Measurements from ENCODE around the gene MUCL3. TPM values are rescaled to one million over a fixed set of nuclear protein-coding genes. Genes with fewer than 3 reads are reported as not detected.

The MUCL3 gene
- total RNA-seq, 1 donor from 2014 or later: not detected

GRCh38 chr6:30894381-30894780 is 46.4 kb upstream of the MUCL3 start:
- Mint-ChIP-seq H3K4me3 (ENCODE audit: unreplicated experiment) (no peak overlapping the region), H3K36me3 (ENCODE audit: unreplicated experiment) (peaks cover 60% of the 10 kb centered on the region), H3K27ac (ENCODE audit: unreplicated experiment) (no peak overlapping the region), H3K4me1 (ENCODE audit: unreplicated experiment) (peaks cover 12% of the 10 kb centered on the region), H3K27me3 (ENCODE audit: unreplicated experiment) (no peaks in the 10 kb centered on the region), H3K9me3 (ENCODE audit: unreplicated experiment) (no peaks in the 10 kb centered on the region)
- DNase-seq (ENCODE audit: extremely low spot score, unreplicated experiment): no peak
- TF ChIP-seq, protein P1, sequence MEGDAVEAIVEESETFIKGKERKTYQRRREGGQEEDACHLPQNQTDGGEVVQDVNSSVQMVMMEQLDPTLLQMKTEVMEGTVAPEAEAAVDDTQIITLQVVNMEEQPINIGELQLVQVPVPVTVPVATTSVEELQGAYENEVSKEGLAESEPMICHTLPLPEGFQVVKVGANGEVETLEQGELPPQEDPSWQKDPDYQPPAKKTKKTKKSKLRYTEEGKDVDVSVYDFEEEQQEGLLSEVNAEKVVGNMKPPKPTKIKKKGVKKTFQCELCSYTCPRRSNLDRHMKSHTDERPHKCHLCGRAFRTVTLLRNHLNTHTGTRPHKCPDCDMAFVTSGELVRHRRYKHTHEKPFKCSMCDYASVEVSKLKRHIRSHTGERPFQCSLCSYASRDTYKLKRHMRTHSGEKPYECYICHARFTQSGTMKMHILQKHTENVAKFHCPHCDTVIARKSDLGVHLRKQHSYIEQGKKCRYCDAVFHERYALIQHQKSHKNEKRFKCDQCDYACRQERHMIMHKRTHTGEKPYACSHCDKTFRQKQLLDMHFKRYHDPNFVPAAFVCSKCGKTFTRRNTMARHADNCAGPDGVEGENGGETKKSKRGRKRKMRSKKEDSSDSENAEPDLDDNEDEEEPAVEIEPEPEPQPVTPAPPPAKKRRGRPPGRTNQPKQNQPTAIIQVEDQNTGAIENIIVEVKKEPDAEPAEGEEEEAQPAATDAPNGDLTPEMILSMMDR (IDR thresholded peaks at IDR 0.05): no peak

DNA sequence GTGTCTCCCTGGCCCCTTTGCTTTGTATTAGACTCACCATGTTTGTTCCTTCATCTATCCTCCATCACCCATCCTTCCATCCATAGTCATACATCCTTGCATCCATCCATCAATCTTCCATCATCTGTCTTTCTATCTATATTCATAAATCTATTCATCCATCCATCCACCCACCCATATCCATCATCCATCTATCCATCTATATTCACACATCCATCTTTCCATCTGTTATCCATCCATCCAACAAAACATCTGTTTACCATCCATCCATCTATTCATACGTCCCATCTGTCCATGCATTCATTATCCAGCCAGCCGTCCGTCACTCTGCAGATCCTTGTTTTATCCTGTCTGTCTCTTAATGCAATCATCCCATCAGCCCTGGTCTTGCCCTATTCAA is 45.8 kb upstream of the MUCL3 start:
- no peak overlapping the region for H3K4me3 Mint-ChIP-seq (ENCODE audit: unreplicated experiment)

GRCh38 chr6:30895343-30895742 is 45.4 kb upstream of the MUCL3 start:
- Mint-ChIP-seq H3K4me1 (ENCODE audit: unreplicated experiment) (peaks cover 2% of the 10 kb centered on the region), H3K27ac (ENCODE audit: unreplicated experiment) (no peak overlapping the region), H3K4me3 (ENCODE audit: unreplicated experiment) (no peak overlapping the region), H3K9me3 (ENCODE audit: unreplicated experiment) (no peaks in the 10 kb centered on the region), H3K27me3 (ENCODE audit: unreplicated experiment) (no peaks in the 10 kb centered on the region), H3K36me3 (ENCODE audit: unreplicated experiment) (peaks cover 59% of the 10 kb centered on the region)
- TF ChIP-seq, protein P1 (IDR thresholded peaks at IDR 0.05): no peak
- DNase-seq (ENCODE audit: extremely low spot score, unreplicated experiment): no peak

More for the DNA sequence above, 45.8 kb upstream of the MUCL3 start:
- Mint-ChIP-seq H3K27ac (ENCODE audit: unreplicated experiment) (no peak overlapping the region), H3K27me3 (ENCODE audit: unreplicated experiment) (no peaks in the 10 kb centered on the region), H3K9me3 (ENCODE audit: unreplicated experiment) (no peaks in the 10 kb centered on the region), H3K4me1 (ENCODE audit: unreplicated experiment) (peaks cover 7% of the 10 kb centered on the region), H3K36me3 (ENCODE audit: unreplicated experiment) (peaks cover 60% of the 10 kb centered on the region)
- TF ChIP-seq, protein P1 (IDR thresholded peaks at IDR 0.05): no peak
- no peak for DNase-seq (ENCODE audit: extremely low spot score, unreplicated experiment)

DNA sequence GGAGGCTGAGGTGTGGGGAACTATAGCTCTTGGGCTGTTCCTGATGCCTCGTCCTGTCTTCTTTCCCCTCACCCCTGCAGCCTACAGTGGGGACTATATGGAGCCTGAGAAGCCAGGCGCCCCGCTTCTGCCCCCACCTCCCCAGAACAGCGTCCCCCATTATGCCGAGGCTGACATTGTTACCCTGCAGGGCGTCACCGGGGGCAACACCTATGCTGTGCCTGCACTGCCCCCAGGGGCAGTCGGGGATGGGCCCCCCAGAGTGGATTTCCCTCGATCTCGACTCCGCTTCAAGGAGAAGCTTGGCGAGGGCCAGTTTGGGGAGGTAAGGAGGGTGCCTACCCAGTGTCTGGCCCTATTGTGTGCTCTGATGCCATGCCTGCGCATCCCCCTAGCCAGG is 44.2 kb upstream of the MUCL3 start:
- Mint-ChIP-seq H3K4me3 (ENCODE audit: unreplicated experiment) (no peak overlapping the region), H3K9me3 (ENCODE audit: unreplicated experiment) (no peaks in the 10 kb centered on the region), H3K27ac (ENCODE audit: unreplicated experiment) (no peak overlapping the region), H3K27me3 (ENCODE audit: unreplicated experiment) (no peaks in the 10 kb centered on the region), H3K4me1 (ENCODE audit: unreplicated experiment) (no peaks in the 10 kb centered on the region), H3K36me3 (ENCODE audit: unreplicated experiment) (peaks cover 54% of the 10 kb centered on the region)
- TF ChIP-seq, protein P1 (IDR thresholded peaks at IDR 0.05): no peak
- no peak for DNase-seq (ENCODE audit: extremely low spot score, unreplicated experiment)

- Mint-ChIP-seq H3K27me3 (ENCODE audit: unreplicated experiment) (no peaks in the 10 kb centered on the region), H3K36me3 (ENCODE audit: unreplicated experiment) (peaks cover 45% of the 10 kb centered on the region), H3K27ac (ENCODE audit: unreplicated experiment) (no peak overlapping the region), H3K4me1 (ENCODE audit: unreplicated experiment) (no peaks in the 10 kb centered on the region), H3K9me3 (ENCODE audit: unreplicated experiment) (no peaks in the 10 kb centered on the region), H3K4me3 (ENCODE audit: unreplicated experiment) (no peak overlapping the region)
- no peak for DNase-seq (ENCODE audit: extremely low spot score, unreplicated experiment)
- TF ChIP-seq, protein P1 (IDR thresholded peaks at IDR 0.05): no peak
These were observed 42.9 kb upstream of the MUCL3 start for GRCh38 chr6:30897882-30898281.
